HepG2 (cell line): ENCODE measurements around the gene NOL4L. TPM values are rescaled to one million over a fixed set of nuclear protein-coding genes. Genes with fewer than 3 reads are reported as not detected.
A peak's percentile ranks its signal among the peaks of the same experiment; 100 is the strongest.

Experiments
- ATAC-seq: fragments of 200-7000 bp; cut with Tn5 transposase; 3 replicates; pipeline ENCODE4 v1.9.1; 2020; ENCODE audit warnings: mild to moderate bottlenecking, moderate library complexity
- BruUV-seq: library from RNA; stranded (reverse); fragments of 400-500 nt; replicated peaks from 2 replicates; lab custom pipeline; 2021; lab: Mats Ljungman, UMichigan
- CTCF ChIA-PET: fragments of 300-600 bp; formaldehyde crosslinking; extraction: SDS; loops from one replicate; lab custom pipeline; 2021; ENCODE audit warnings: low total read pairs, inconsistent platforms, low intra/inter-chr PET ratio; lab: Yijun Ruan, JAX
- POLR2A ChIA-PET: fragments of 350-600 bp; sonication (Branson Sonifier 250); formaldehyde crosslinking; loops from one replicate; lab custom pipeline; 2020; ENCODE audit warnings: antibody characterized with exemption, inconsistent platforms; lab: Yijun Ruan, JAX
- DNase-seq: peaks from one replicate; pipeline ENCODE4 v3.0.0-alpha.2; 2015; ENCODE audit warnings: low spot score
- FAIRE-seq: peaks from 3 replicates; lab custom pipeline; 2011; peaks lifted over from hg19 to GRCh38; lab: Jason Lieb, UNC
- H2AFZ ChIP-seq: one replicate; pipeline ENCODE4 v1.6.1; 2011; ENCODE audit warnings: low read length, inconsistent platforms
- H3K27ac ChIP-seq: fragments of 300-600 bp; 3 replicates; pipeline ENCODE4 v1.8.0; 2011; ENCODE audit warnings: mixed run types, mild to moderate bottlenecking, mixed read lengths, low read length, inconsistent platforms; ENCODE audit not compliant: insufficient read depth; ENCODE audit errors: extremely low read length
- H3K27me3 ChIP-seq, 2 experiments: fragments of 200-600 bp in 1 of 2; 2 replicates in 1 of 2; 3 replicates in 1 of 2; pipeline versions ENCODE4 v1.6.0 to v1.8.0; 2011; ENCODE audit warnings: low read length in 2 of 2, mild to moderate bottlenecking in 2 of 2, moderate library complexity in 2 of 2, inconsistent platforms in 1 of 2; ENCODE audit not compliant: insufficient read depth in 2 of 2, control insufficient read depth in 1 of 2
- H3K36me3 ChIP-seq, 2 experiments: fragments of 200-600 bp in 1 of 2; replicated peaks in 1 of 2; 2 replicates in 1 of 2; 3 replicates in 1 of 2; pipeline versions ENCODE4 v1.5.1 to v1.8.0; 2011; ENCODE audit warnings: low read length in 2 of 2, inconsistent platforms in 1 of 2; ENCODE audit not compliant: insufficient read depth in 2 of 2, control insufficient read depth in 1 of 2
- H3K4me1 ChIP-seq: 2 replicates; pipeline ENCODE4 v1.5.1; 2012; ENCODE audit warnings: low read length, inconsistent platforms; ENCODE audit not compliant: insufficient read depth
- H3K4me2 ChIP-seq: 2 replicates; pipeline ENCODE4 v1.6.0; 2011; ENCODE audit warnings: low read depth, low read length, inconsistent platforms
- H3K4me3 ChIP-seq, 3 experiments: fragments of 200-600 bp in 1 of 3; sonication (generic), shearing (Covaris generic) in 1 of 3; replicated peaks in 1 of 3; 2 replicates each; pipeline ENCODE4 v1.5.1; 2011 to 2016; ENCODE audit warnings: low read length in 3 of 3, inconsistent platforms in 2 of 3, low read depth in 2 of 3, mild to moderate bottlenecking in 2 of 3, control low read depth in 1 of 3, mixed read lengths in 1 of 3; ENCODE audit not compliant: insufficient read depth in 1 of 3
- H3K79me2 ChIP-seq: one replicate; pipeline ENCODE4 v1.6.1; 2011; ENCODE audit warnings: low read length, inconsistent platforms; ENCODE audit not compliant: insufficient read depth
- H3K9ac ChIP-seq: 2 replicates; pipeline ENCODE4 v1.6.0; 2011; ENCODE audit warnings: mild to moderate bottlenecking, low read depth, low read length, inconsistent platforms; ENCODE audit not compliant: insufficient read depth
- H3K9me3 ChIP-seq: 2 replicates; pipeline ENCODE4 v1.5.1; 2012; ENCODE audit warnings: mild to moderate bottlenecking, low read length
- H4K20me1 ChIP-seq: 2 replicates; pipeline ENCODE4 v1.6.0; 2011; ENCODE audit warnings: inconsistent platforms, mild to moderate bottlenecking, low read length, moderate library complexity; ENCODE audit not compliant: insufficient read depth
- AKAP8 ChIP-seq: sonication (generic); formaldehyde crosslinking; IDR thresholded peaks from 2 replicates; pipeline ENCODE4 v1.5.1; 2020; ENCODE audit warnings: mild to moderate bottlenecking, missing genetic modification reagents
- BHLHE40 ChIP-seq: IDR thresholded peaks from 2 replicates; pipeline ENCODE4 v1.6.1; 2011; ENCODE audit warnings: low read length, improper control_type of control experiment
- CCAR2 ChIP-seq: fragments of 200-400 bp; formaldehyde crosslinking; optimal IDR thresholded peaks from 2 replicates; pipeline ENCODE3; 2018; ENCODE audit warnings: low read depth, mild to moderate bottlenecking, low read length, moderate library complexity
- FOXC1 ChIP-seq: sonication (generic); formaldehyde crosslinking; IDR thresholded peaks from 2 replicates; pipeline ENCODE4 v1.8.0; 2022; ENCODE audit warnings: mild to moderate bottlenecking, missing genetic modification reagents, borderline replicate concordance
- MEF2D ChIP-seq: sonication (generic); formaldehyde crosslinking; IDR thresholded peaks from 2 replicates; pipeline ENCODE4 v1.5.1; 2020; ENCODE audit warnings: mild to moderate bottlenecking, missing genetic modification reagents
- POLR2A ChIP-seq, 2 experiments: IDR thresholded peaks; 2 replicates each; pipeline ENCODE4 v1.6.1; 2011; ENCODE audit warnings: low read depth in 2 of 2, low read length in 2 of 2, mild to moderate bottlenecking in 1 of 2, moderate library complexity in 1 of 2; ENCODE audit not compliant: insufficient read depth in 1 of 2
- POLR2G ChIP-seq: fragments of 200-400 bp; formaldehyde crosslinking; IDR thresholded peaks from 2 replicates; pipeline ENCODE4 v1.6.1; 2018; ENCODE audit warnings: mild to moderate bottlenecking, low read depth, low read length, moderate library complexity
- RARA ChIP-seq: IDR thresholded peaks from 2 replicates; pipeline ENCODE4 v1.6.1; 2016; ENCODE audit warnings: missing genetic modification reagents, missing compliant biosample characterization
- REPIN1 ChIP-seq: sonication (generic); formaldehyde crosslinking; IDR thresholded peaks from 2 replicates; pipeline ENCODE4 v1.8.0; 2022; ENCODE audit warnings: missing genetic modification reagents, low read depth, mild to moderate bottlenecking, borderline replicate concordance
- SAFB2 ChIP-seq: sonication (generic); formaldehyde crosslinking; IDR thresholded peaks from 2 replicates; pipeline ENCODE4 v1.5.1; 2020; ENCODE audit warnings: missing genetic modification reagents, low read depth, mild to moderate bottlenecking, borderline replicate concordance
- SIX4 ChIP-seq: sonication (generic); formaldehyde crosslinking; IDR thresholded peaks from 2 replicates; pipeline ENCODE4 v1.4.0; 2020; ENCODE audit warnings: missing genetic modification reagents
- THYN1 ChIP-seq: sonication (generic); formaldehyde crosslinking; IDR thresholded peaks from 2 replicates; pipeline ENCODE4 v1.8.1; 2023; ENCODE audit warnings: low read depth, mild to moderate bottlenecking, moderate library complexity, missing genetic modification reagents, borderline replicate concordance
- ZNF546 ChIP-seq: sonication (generic); formaldehyde crosslinking; conservative IDR thresholded peaks from 2 replicates; pipeline ENCODE4 v1.8.1; 2023; ENCODE audit warnings: mild to moderate bottlenecking, missing genetic modification reagents
- ZNF773 ChIP-seq: sonication (generic); formaldehyde crosslinking; IDR thresholded peaks from 2 replicates; pipeline ENCODE4 v1.4.0; 2020; ENCODE audit warnings: missing genetic modification reagents, borderline replicate concordance
- ZSCAN29 ChIP-seq: sonication (generic); formaldehyde crosslinking; conservative IDR thresholded peaks from 2 replicates; pipeline ENCODE4 v1.4.0; 2020; ENCODE audit warnings: mild to moderate bottlenecking, missing genetic modification reagents
- WGBS: methylation state at CpG from one replicate; pipeline ENCODE4 v1.1.6; 2017; ENCODE audit warnings: low lambda C conversion rate; 5-methylcytosine and 5-hydroxymethylcytosine counted together
- in situ Hi-C: cut with HindIII; loops from 2 replicates; pipeline ENCODE4 v1.10.0; 2017; ENCODE audit warnings: low pct_unique_long_range_greater_than_20kb; ENCODE audit not compliant: extremely low pct_ligation_motif_present
- intact Hi-C: fragments of 100-400 bp; cut with micrococcal nuclease; formaldehyde crosslinking; loops from one replicate; pipeline ENCODE4 v1.10.0; 2022; ENCODE audit not compliant: unreplicated experiment
- polyA plus RNA-seq, 8 experiments: library from polyadenylated mRNA; depleted of rRNA in 3 of 8; stranded (reverse) in 7 of 8; unstranded in 1 of 8; fragments of >200 nt; fragmentation: Illumina TruSeq in 4 of 8; extraction: Trizol in 4 of 8; gene quantifications; 2 replicates each; pipeline versions ENCODE4 v1.2.1 to v1.2.3, GENCODE V29; 2011 to 2016; ENCODE audit warnings: low read depth in 4 of 8, missing spikeins in 1 of 8, mixed read lengths in 1 of 8; ENCODE audit not compliant: insufficient read depth in 1 of 8
- total RNA-seq, 5 experiments: library from RNA; depleted of rRNA; stranded (reverse); fragments of >200 nt; fragmentation: Illumina TruSeq; extraction: Trizol; gene quantifications; 2 replicates each; pipeline ENCODE4 v1.2.3, GENCODE V29; 2016; ENCODE audit warnings: low read depth in 1 of 5
- TF ChIP-seq, protein P1 (sequence below): sonication (generic); formaldehyde crosslinking; conservative IDR thresholded peaks from 2 replicates; pipeline ENCODE4 v1.8.1; 2023; ENCODE audit warnings: missing genetic modification reagents
- TF ChIP-seq, protein P2 (sequence below): sonication (generic); formaldehyde crosslinking; IDR thresholded peaks from 2 replicates; pipeline ENCODE4 v1.4.0; 2020; ENCODE audit warnings: missing genetic modification reagents
- TF ChIP-seq, protein P3 (sequence below): sonication (generic); formaldehyde crosslinking; IDR thresholded peaks from 2 replicates; pipeline ENCODE4 v1.4.0; 2020; ENCODE audit warnings: low read depth, mild to moderate bottlenecking, missing genetic modification reagents

The NOL4L gene
- total and polyA plus RNA-seq, 2 of the 13 experiments (the other 11 are each of a cell fraction or from before 2014, with no cell fraction given) = 16.6 to 35.4 TPM

DNA sequence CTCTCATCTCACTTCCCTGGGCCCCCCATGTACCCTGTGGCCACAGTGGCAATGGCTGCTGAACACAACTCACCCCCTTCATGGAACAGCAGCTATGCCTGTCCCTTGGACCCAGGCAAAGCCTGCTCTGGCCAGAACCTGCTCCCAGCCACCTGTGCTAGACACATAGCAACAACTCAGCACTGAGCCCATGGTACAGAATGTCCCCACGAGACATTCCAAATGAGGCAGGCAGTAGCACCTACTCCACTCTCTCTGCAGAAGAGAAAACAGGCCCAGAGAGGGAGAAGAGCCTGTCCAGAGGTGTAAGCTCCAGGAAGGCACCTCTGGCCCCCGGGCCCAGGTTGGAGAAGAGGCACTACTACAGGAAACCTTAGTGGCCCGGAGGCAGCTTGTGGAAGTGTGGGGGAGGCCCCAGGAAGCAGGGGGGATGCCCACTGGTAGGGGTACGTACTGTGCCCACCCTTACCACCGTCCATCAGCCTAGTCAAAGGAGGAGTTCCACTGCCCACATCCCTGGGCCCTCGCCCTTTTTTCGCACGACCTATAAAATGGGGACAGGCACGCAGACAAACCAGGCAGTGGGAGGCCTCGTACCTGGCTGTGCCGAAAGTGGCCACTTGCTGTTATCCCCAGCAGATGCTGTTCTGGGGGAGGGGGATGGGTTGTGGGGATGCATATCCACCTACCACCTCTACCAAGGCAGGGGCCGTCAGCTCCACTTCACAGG, 129.8 kb downstream of the NOL4L start:
- Histone ChIP-seq H3K36me3 (peaks cover 61 to 79% of the 10 kb centered on the region in 2 experiments), H3K27ac (no peak overlapping the region), H3K9ac (no peak overlapping the region), H3K4me2 (no peak overlapping the region), H3K9me3 (no peaks in the 10 kb centered on the region), H2AFZ (no peak overlapping the region), H3K27me3 (no peaks in the 10 kb centered on the region), H3K4me3 (no peak overlapping the region), H4K20me1 (0 out of 2 replicates have a peak, but pooled peaks cover 3% of the 10 kb centered on the region), H3K79me2 (peaks cover 15% of the 10 kb centered on the region), H3K4me1 (no peaks in the 10 kb centered on the region)
- in situ Hi-C loops (no loop called here), intact Hi-C loops (no loop called here)
- ATAC-seq (no peak), DNase-seq (no peak), FAIRE-seq (no peak)
- no TSS peak for BruUV-seq
- 99% methylated on average over 12 of the region's 12 CpGs for WGBS
- ChIA-PET POLR2A (interaction anchor here (1.4 kb wide), 1 partner anchor 9 kb away, joined by 3 read pairs; no protein-coding TSS in a partner anchor), CTCF (no interaction called here)
- no peak for TF ChIP-seq CCAR2
- TF ChIP-seq POLR2A (IDR thresholded peaks at IDR 0.05; ENCODE audit: insufficient read depth in 1 of 2, low read depth in 2 of 2, low read length in 2 of 2) = peak in 1 of 2 experiments; percentile 15; a peak in 1 of 4 replicates
- TF ChIP-seq SIX4 = no peak
- no peak for TF ChIP-seq THYN1 (CRISPR knock-in tag)
- TF ChIP-seq REPIN1 (CRISPR knock-in tag) = no peak
- TF ChIP-seq, protein P1, sequence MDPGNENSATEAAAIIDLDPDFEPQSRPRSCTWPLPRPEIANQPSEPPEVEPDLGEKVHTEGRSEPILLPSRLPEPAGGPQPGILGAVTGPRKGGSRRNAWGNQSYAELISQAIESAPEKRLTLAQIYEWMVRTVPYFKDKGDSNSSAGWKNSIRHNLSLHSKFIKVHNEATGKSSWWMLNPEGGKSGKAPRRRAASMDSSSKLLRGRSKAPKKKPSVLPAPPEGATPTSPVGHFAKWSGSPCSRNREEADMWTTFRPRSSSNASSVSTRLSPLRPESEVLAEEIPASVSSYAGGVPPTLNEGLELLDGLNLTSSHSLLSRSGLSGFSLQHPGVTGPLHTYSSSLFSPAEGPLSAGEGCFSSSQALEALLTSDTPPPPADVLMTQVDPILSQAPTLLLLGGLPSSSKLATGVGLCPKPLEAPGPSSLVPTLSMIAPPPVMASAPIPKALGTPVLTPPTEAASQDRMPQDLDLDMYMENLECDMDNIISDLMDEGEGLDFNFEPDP (CRISPR knock-in tag) = 0 out of 2 replicates have a peak, but pooled peaks have one; percentile 45
- 0 out of 2 replicates have a peak, but pooled peaks have one; percentile 49 for TF ChIP-seq FOXC1 (CRISPR knock-in tag)
- TF ChIP-seq ZSCAN29 (CRISPR knock-in tag) = no peak
- no peak for TF ChIP-seq ZNF773
- TF ChIP-seq ZNF546 (CRISPR knock-in tag) = no peak
- peak; percentile 19; the same call in 1 of the 2 replicates for TF ChIP-seq POLR2G
- TF ChIP-seq MEF2D (CRISPR knock-in tag) = no peak
- TF ChIP-seq, protein P2, sequence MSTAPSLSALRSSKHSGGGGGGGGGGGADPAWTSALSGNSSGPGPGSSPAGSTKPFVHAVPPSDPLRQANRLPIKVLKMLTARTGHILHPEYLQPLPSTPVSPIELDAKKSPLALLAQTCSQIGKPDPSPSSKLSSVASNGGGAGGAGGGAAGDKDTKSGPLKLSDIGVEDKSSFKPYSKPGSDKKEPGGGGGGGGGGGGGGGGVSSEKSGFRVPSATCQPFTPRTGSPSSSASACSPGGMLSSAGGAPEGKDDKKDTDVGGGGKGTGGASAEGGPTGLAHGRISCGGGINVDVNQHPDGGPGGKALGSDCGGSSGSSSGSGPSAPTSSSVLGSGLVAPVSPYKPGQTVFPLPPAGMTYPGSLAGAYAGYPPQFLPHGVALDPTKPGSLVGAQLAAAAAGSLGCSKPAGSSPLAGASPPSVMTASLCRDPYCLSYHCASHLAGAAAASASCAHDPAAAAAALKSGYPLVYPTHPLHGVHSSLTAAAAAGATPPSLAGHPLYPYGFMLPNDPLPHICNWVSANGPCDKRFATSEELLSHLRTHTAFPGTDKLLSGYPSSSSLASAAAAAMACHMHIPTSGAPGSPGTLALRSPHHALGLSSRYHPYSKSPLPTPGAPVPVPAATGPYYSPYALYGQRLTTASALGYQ (CRISPR knock-in tag) = no peak
- TF ChIP-seq, protein P3, sequence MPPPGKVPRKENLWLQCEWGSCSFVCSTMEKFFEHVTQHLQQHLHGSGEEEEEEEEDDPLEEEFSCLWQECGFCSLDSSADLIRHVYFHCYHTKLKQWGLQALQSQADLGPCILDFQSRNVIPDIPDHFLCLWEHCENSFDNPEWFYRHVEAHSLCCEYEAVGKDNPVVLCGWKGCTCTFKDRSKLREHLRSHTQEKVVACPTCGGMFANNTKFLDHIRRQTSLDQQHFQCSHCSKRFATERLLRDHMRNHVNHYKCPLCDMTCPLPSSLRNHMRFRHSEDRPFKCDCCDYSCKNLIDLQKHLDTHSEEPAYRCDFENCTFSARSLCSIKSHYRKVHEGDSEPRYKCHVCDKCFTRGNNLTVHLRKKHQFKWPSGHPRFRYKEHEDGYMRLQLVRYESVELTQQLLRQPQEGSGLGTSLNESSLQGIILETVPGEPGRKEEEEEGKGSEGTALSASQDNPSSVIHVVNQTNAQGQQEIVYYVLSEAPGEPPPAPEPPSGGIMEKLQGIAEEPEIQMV (CRISPR knock-in tag) = no peak
- no peak for TF ChIP-seq SAFB2 (CRISPR knock-in tag)
- 0 out of 2 replicates have a peak, but pooled peaks have one; percentile 3 for TF ChIP-seq AKAP8 (CRISPR knock-in tag)
- TF ChIP-seq BHLHE40 = no peak
- TF ChIP-seq RARA (CRISPR knock-in tag) = no peak
